PFSK-1 (cell line): ENCODE measurements around the gene ID3.

Experiments
- FOXP2 ChIP-seq: optimal IDR thresholded peaks from 2 replicates; pipeline ENCODE3; 2011; ENCODE audit warnings: borderline replicate concordance, control low read depth, inconsistent platforms; ENCODE audit not compliant: insufficient read depth; ENCODE audit errors: extremely low read length, extremely low read depth
- POLR2AphosphoS5 ChIP-seq: IDR thresholded peaks from 2 replicates; pipeline ENCODE4 v1.6.1; 2012; ENCODE audit warnings: low read depth, mild to moderate bottlenecking, control low read depth, low read length, moderate library complexity
- REST ChIP-seq, 2 experiments: IDR thresholded peaks; 2 replicates each; pipeline versions ENCODE4 v1.6.1 to v1.8.0; 2011 to 2012; ENCODE audit warnings: low read depth in 2 of 2, low read length in 2 of 2, control low read depth in 1 of 2, inconsistent platforms in 1 of 2, mild to moderate bottlenecking in 1 of 2, moderate library complexity in 1 of 2; ENCODE audit not compliant: insufficient read depth in 1 of 2
- SIN3A ChIP-seq: IDR thresholded peaks from 2 replicates; pipeline ENCODE4 v1.6.1; 2012; ENCODE audit warnings: mild to moderate bottlenecking, low read length, moderate library complexity, borderline replicate concordance; ENCODE audit not compliant: insufficient read depth
- TAF1 ChIP-seq: IDR thresholded peaks from 2 replicates; pipeline ENCODE4 v1.6.1; 2012; ENCODE audit warnings: low read length, control low read depth, borderline replicate concordance; ENCODE audit not compliant: insufficient read depth

GRCh38 chr1:23585321-23586022 lies 26.2 kb upstream of the ID3 start:
- no peak for TF ChIP-seq POLR2AphosphoS5
- no peak for TF ChIP-seq TAF1
- TF ChIP-seq REST (IDR thresholded peaks at IDR 0.05; ENCODE audit: insufficient read depth in 1 of 2, low read depth in 2 of 2, low read length in 2 of 2) = no peak
- no peak for TF ChIP-seq SIN3A
- no peak for TF ChIP-seq FOXP2
